GM10266 (cell line): ENCODE results near the gene SEC14L1.

Experiments
- DNase-seq: peaks from one replicate; pipeline ENCODE4 v3.0.0; 2012; ENCODE audit errors: extremely low spot score
- TF ChIP-seq, protein P1 (sequence below): IDR thresholded peaks from 2 replicates; pipeline ENCODE4 v1.5.1; 2012; ENCODE audit warnings: mild to moderate bottlenecking, low read depth; ENCODE audit not compliant: control insufficient read depth, insufficient read depth; ENCODE audit errors: missing control alignments

Gene SEC14L1

GRCh38 chr17:77210946-77211541, 70.3 kb downstream of the SEC14L1 start:
- TF ChIP-seq, protein P1, sequence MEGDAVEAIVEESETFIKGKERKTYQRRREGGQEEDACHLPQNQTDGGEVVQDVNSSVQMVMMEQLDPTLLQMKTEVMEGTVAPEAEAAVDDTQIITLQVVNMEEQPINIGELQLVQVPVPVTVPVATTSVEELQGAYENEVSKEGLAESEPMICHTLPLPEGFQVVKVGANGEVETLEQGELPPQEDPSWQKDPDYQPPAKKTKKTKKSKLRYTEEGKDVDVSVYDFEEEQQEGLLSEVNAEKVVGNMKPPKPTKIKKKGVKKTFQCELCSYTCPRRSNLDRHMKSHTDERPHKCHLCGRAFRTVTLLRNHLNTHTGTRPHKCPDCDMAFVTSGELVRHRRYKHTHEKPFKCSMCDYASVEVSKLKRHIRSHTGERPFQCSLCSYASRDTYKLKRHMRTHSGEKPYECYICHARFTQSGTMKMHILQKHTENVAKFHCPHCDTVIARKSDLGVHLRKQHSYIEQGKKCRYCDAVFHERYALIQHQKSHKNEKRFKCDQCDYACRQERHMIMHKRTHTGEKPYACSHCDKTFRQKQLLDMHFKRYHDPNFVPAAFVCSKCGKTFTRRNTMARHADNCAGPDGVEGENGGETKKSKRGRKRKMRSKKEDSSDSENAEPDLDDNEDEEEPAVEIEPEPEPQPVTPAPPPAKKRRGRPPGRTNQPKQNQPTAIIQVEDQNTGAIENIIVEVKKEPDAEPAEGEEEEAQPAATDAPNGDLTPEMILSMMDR, result no peak
- DNase-seq, result no peak

DNA sequence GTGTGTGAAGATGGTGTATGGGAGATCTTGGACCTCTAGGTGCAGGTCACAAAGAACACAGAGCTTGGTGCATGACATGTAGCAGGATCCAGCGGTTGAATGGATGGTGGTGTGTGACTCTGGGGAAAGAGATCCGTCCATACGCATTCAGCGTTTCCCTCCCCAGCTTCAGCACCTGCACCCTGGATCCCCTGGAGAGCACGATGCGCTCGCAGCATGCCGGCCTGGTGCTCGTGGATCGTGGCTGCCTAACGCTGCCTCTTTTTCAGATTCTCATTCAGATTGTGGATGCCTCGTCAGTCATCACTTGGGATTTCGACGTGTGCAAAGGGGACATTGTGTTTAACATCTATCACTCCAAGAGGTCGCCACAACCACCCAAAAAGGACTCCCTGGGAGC, 70.9 kb downstream of the SEC14L1 start:
- DNase-seq, result no peak
- TF ChIP-seq, protein P1, result no peak

DNA sequence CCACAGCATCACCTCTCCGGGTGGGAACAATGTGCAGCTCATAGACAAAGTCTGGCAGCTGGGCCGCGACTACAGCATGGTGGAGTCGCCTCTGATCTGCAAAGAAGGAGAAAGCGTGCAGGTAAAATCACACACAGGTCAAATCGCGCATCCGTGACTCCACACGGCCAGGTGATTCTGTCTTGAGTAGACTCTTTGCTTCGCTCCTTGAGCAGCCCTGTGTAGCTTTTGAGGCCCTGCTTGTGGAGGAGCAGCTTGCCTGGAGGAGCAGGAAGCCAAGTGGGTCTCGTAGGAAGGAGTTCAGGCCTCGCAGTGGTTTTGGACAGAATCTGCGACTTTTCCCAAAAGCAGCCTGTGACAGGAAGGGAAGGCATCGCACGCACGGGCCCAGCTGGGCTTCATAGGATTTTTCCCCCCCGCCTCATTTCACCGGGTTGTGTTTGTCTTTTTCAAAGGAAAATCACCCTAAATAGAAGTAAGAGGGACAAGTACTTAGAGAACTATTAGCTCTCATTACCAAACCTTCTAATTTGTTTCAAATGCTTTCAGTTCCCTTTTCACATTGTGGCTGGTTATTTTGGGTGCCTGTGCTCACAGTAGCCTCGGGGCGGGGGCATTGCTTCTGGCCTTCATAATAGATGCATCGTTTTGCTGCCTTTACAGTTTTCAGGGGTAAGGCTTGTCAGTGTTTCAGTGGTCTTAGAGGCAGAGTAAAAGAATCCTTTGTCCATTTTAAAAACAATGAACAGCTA, 71.5 kb downstream of the SEC14L1 start:
- peak; percentile 90 for DNase-seq
- TF ChIP-seq, protein P1, result no peak

DNA sequence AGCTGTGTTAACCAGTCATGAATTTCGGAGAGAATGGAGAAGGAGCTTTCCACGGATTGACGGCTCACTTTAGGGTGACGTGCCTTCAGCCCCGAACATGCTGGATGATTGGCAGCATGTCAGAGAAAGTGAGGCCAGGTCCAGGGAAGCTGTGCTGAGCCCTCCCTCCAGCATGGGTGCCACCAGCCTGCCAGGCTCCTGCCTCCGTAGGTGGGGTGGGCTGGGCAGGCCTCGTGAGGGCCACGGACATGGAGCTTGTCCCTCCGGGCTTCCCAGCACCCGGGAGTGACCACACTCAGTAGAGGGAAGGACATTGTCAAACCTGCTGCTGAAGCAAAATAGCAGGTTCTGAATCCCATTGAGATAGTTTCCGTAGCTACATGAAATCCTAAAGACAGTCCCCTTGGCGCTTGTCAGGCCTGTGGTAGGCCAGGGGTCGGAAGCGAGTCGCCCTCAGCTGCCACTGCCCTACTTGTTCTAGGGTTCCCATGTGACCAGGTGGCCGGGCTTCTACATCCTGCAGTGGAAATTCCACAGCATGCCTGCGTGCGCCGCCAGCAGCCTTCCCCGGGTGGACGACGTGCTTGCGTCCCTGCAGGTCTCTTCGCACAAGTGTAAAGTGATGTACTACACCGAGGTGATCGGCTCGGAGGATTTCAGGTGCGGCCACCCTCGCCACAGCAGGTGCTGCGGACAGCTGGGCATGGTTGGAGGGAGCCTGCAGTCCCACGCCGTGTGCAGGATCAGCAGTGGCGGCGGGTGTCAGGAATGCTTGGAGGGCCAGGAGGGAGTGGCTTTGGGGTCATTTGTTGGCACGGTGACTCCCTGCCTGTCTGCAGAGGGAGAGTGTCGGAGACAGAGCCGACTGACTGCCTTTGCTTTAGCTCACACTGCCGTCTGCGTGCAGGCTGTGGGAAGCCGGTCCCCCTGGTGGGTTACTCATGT, 72.3 kb downstream of the SEC14L1 start:
- TF ChIP-seq, protein P1, result no peak
- DNase-seq, result no peak

DNA sequence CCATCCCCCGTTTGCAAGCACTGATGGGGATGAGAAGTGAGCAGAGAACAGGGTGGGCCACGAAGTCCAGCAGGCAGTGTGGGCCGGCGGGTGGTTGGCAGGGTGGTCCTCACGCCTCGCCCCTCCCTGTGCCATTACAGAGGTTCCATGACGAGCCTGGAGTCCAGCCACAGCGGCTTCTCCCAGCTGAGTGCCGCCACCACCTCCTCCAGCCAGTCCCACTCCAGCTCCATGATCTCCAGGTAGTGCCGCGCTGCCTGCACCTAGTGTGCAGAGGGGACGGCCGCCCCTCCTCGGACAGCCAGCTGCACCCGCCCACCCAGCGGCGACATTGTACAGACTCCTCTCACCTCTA, 73.0 kb downstream of the SEC14L1 start:
- TF ChIP-seq, protein P1, result no peak
- DNase-seq, result no peak

GRCh38 chr17:77214328-77214727, 73.6 kb downstream of the SEC14L1 start:
- DNase-seq, result no peak
- TF ChIP-seq, protein P1, result no peak
